Vagina (tissue), 2 donors: ENCODE data around the gene NFILZ. TPM values are rescaled to one million over a fixed set of nuclear protein-coding genes. Genes with fewer than 3 reads are reported as not detected.

ENCODE experiments used
- DNase-seq, 2 donors: peaks; one replicate each; pipeline ENCODE4 v3.0.0-alpha.2; 2017; ENCODE audit errors: extremely low spot score in 2 of 2
- H3K27ac ChIP-seq: fragments of 200-600 bp; sonication (generic); one replicate; pipeline ENCODE4 v1.5.1; 2019
- H3K27me3 ChIP-seq: fragments of 200-600 bp; sonication (generic); one replicate; pipeline ENCODE4 v1.5.1; 2019
- H3K36me3 ChIP-seq, 2 donors: fragments of 200-600 bp; sonication (generic); one replicate each; pipeline ENCODE4 v1.5.1; 2017 to 2019
- H3K4me1 ChIP-seq: fragments of 200-600 bp; sonication (generic); one replicate; pipeline ENCODE4 v1.5.1; 2019
- H3K4me3 ChIP-seq, 2 donors: fragments of 200-600 bp; sonication (generic); 1 replicate in 1 of 2; 2 replicates in 1 of 2; pipeline ENCODE4 v1.5.1; 2016 to 2019
- H3K9me3 ChIP-seq: fragments of 200-600 bp; sonication (generic); one replicate; pipeline ENCODE4 v1.5.1; 2019
- CTCF ChIP-seq, 3 experiments: fragments of 450-650 bp in 2 of 3; fragments of 200-600 bp in 1 of 3; sonication (generic) in 1 of 3; IDR thresholded peaks; one replicate each; pipeline ENCODE4 v1.5.1; 2017 to 2019; ENCODE audit warnings: antibody characterized with exemption in 3 of 3, mild to moderate bottlenecking in 2 of 3, moderate library complexity in 2 of 3
- POLR2A ChIP-seq, 2 donors: fragments of 450-650 bp; IDR thresholded peaks; one replicate each; pipeline ENCODE4 v1.6.1; 2017; ENCODE audit warnings: antibody characterized with exemption in 2 of 2, mild to moderate bottlenecking in 2 of 2, moderate library complexity in 2 of 2
- POLR2AphosphoS5 ChIP-seq, 2 donors: sonication (generic); formaldehyde crosslinking; IDR thresholded peaks; one replicate each; pipeline ENCODE4 v1.9.0; 2017; ENCODE audit warnings: antibody characterized with exemption in 2 of 2, mild to moderate bottlenecking in 2 of 2, low read depth in 1 of 2; ENCODE audit not compliant: insufficient read depth in 1 of 2
- intact Hi-C: fragments of 100-400 bp; cut with DNase I; formaldehyde crosslinking; loops from one replicate; pipeline ENCODE4 v1.15.1; 2023
- total RNA-seq: library from RNA; depleted of rRNA; stranded (reverse); fragments of >200 nt; gene quantifications from one replicate; pipeline ENCODE4 v1.2.3, GENCODE V29; 2016

NFILZ gene
- total RNA-seq, 1 donor from 2014 or later, result not detected

DNA sequence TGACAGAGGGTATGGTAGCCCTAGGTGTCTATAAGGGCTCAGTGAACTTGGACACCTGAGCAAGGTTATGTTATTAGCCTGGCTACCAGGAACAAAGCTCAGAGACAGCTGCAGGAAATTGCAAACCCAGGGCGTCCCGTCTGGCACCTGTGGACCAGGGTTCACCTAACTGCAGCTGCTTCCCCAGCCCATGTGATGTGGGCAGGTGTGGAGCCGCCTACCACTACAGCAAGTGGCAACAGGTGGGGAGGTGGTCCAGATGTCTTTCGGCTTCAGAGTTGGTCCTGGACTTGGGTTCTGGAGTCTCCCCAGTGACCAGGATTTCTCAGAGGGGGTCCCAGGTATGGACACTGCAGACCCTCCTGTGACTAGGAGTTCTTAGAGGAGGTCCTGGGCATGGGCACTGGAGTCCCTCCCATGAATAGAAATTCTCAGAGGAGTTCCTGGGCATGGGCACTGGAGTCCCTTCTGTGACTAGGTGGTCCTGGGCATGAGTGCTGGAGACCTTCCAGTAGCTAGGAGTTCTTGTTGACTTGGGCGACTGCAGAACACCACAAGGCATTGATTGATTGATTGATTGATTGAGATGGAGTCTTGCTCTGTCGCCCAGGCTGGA, 43.0 kb downstream of the NFILZ start:
- intact Hi-C loops, result no loop called here
- H3K27me3 ChIP-seq, result no peaks in the 10 kb centered on the region
- no peak overlapping the region for H3K27ac ChIP-seq
- no peaks in the 10 kb centered on the region for H3K9me3 ChIP-seq
- H3K4me3 ChIP-seq, result no peak overlapping the region
- TF ChIP-seq CTCF (IDR thresholded peaks at IDR 0.05) (no peak), POLR2A (IDR thresholded peaks at IDR 0.05) (no peak), POLR2AphosphoS5 (IDR thresholded peaks at IDR 0.05; ENCODE audit: insufficient read depth in 1 of 2, low read depth in 1 of 2) (no peak)
- DNase-seq, result no peak
- no peaks in the 10 kb centered on the region for H3K36me3 ChIP-seq
- no peaks in the 10 kb centered on the region for H3K4me1 ChIP-seq

- Histone ChIP-seq H3K27me3 (no peaks in the 10 kb centered on the region), H3K9me3 (no peaks in the 10 kb centered on the region), H3K4me1 (no peaks in the 10 kb centered on the region), H3K36me3 (no peaks in the 10 kb centered on the region), H3K27ac (no peak overlapping the region), H3K4me3 (no peak overlapping the region)
- intact Hi-C loops, result no loop called here
- TF ChIP-seq POLR2A (IDR thresholded peaks at IDR 0.05), result no peak
- TF ChIP-seq POLR2AphosphoS5 (IDR thresholded peaks at IDR 0.05; ENCODE audit: insufficient read depth in 1 of 2, low read depth in 1 of 2), result no peak
- TF ChIP-seq CTCF (IDR thresholded peaks at IDR 0.05), result no peak
- DNase-seq, result no peak
Measured at GRCh38 chr19:8675066-8675465, 44.6 kb downstream of the NFILZ start.

DNA sequence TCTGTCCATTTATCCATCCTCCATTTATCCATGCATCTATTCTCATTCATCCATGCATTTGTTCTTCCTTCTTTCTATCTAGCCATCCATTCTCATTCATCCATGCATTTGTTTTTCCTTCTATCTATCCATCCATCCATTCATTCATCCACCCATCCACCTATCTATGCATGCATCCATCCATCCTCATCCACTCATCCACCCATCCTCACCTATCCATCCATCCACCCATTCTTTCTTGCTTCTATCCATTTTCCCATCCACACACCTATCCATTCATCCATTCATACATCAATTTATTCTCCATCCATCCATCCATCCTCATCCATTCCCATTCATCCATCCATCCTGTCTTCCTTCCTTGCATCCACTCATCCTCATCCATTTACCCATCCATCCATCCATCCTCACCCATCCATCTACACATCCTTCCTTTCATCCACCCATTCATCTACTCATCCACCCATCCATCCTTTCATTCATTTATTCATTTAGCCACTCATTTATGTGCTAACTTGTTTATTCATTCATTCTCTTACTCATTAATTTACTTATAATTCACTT, 47.9 kb downstream of the NFILZ start:
- Histone ChIP-seq H3K4me3 (no peak overlapping the region), H3K9me3 (no peaks in the 10 kb centered on the region), H3K27ac (no peak overlapping the region), H3K4me1 (no peaks in the 10 kb centered on the region), H3K27me3 (no peaks in the 10 kb centered on the region), H3K36me3 (no peaks in the 10 kb centered on the region)
- intact Hi-C loops, result no loop called here
- TF ChIP-seq POLR2A (IDR thresholded peaks at IDR 0.05), result no peak
- TF ChIP-seq POLR2AphosphoS5 (IDR thresholded peaks at IDR 0.05; ENCODE audit: insufficient read depth in 1 of 2, low read depth in 1 of 2), result no peak
- TF ChIP-seq CTCF (IDR thresholded peaks at IDR 0.05), result no peak
- DNase-seq, result no peak

Other genes starting within 250 kb of the NFILZ start
- gene RAB11B, start 240.3 kb upstream of the NFILZ start, total RNA-seq, result 88.1 TPM
- gene MARCHF2, start 217.3 kb upstream of the NFILZ start, total RNA-seq, result 146 TPM
- 140 TPM for gene HNRNPM, start 185.7 kb upstream of the NFILZ start, total RNA-seq
- gene PRAM1, start 128.0 kb upstream of the NFILZ start, total RNA-seq, result 0.49 TPM
- 27.5 TPM for gene ZNF414, start 116.5 kb upstream of the NFILZ start, total RNA-seq
- 20.4 TPM for gene MYO1F, start 53.2 kb upstream of the NFILZ start, total RNA-seq
- 66.3 TPM for gene ADAMTS10, start 19.9 kb upstream of the NFILZ start, total RNA-seq
- not detected for gene ACTL9, start 68.2 kb downstream of the NFILZ start, total RNA-seq
- not detected for gene OR2Z1, start 91.0 kb downstream of the NFILZ start, total RNA-seq
- gene ZNF558, start 201.7 kb downstream of the NFILZ start, total RNA-seq, result 23.8 TPM
- gene MBD3L1, start 201.7 kb downstream of the NFILZ start, total RNA-seq, result not detected